ENCODE data around the gene SLC37A1.

The SLC37A1 gene

GRCh38 chr21:42599486-42599885 lies 85.8 kb downstream of the SLC37A1 start:
- no peak for TF ChIP-seq CTCF (conservative IDR thresholded peaks at IDR 0.05)
- no peak overlapping the region for H3K27ac ChIP-seq

- H3K27ac ChIP-seq = no peak overlapping the region
- TF ChIP-seq CTCF (conservative IDR thresholded peaks at IDR 0.05) = no peak
Measured at GRCh38 chr21:42599962-42600361, 86.3 kb downstream of the SLC37A1 start.

GRCh38 chr21:42601656-42602055 lies 88.0 kb downstream of the SLC37A1 start:
- TF ChIP-seq CTCF (conservative IDR thresholded peaks at IDR 0.05) = no peak
- no peak overlapping the region for H3K27ac ChIP-seq

GRCh38 chr21:42607102-42607501 lies 93.5 kb downstream of the SLC37A1 start:
- TF ChIP-seq CTCF (conservative IDR thresholded peaks at IDR 0.05) = no peak
- no peak overlapping the region for H3K27ac ChIP-seq

- H3K27ac ChIP-seq = no peak overlapping the region
- no peak for TF ChIP-seq CTCF (conservative IDR thresholded peaks at IDR 0.05)
Measured at GRCh38 chr21:42607525-42608102, 94.0 kb downstream of the SLC37A1 start.

GRCh38 chr21:42608446-42608845 lies 94.8 kb downstream of the SLC37A1 start:
- H3K27ac ChIP-seq = no peak overlapping the region
- TF ChIP-seq CTCF (conservative IDR thresholded peaks at IDR 0.05) = no peak

GRCh38 chr21:42609811-42610210 lies 96.2 kb downstream of the SLC37A1 start:
- no peak overlapping the region for H3K27ac ChIP-seq
- TF ChIP-seq CTCF (conservative IDR thresholded peaks at IDR 0.05) = no peak
